T-cell (primary cell): ENCODE results near the gene SEC14L2. TPM values are rescaled to one million over a fixed set of nuclear protein-coding genes. Genes with fewer than 3 reads are reported as not detected.

Experiments
- ATAC-seq, 4 experiments: fragments of 200-7000 bp in 3 of 4; fragments of 150-1000 bp in 1 of 4; cut with Tn5 transposase; replicated peaks in 1 of 4; 1 replicate in 3 of 4; 2 replicates in 1 of 4; pipeline ENCODE4 v1.10.0; 2021; ENCODE audit warnings: moderate library complexity in 3 of 4, mild to moderate bottlenecking in 2 of 4, moderate number of reproducible peaks in 1 of 4
- CTCF ChIA-PET, 2 donors: fragments of 300-600 bp; sonication (Branson Sonifier 250); formaldehyde crosslinking; loops; one replicate each; lab custom pipeline; 2022; ENCODE audit warnings: antibody characterized with exemption in 2 of 2; lab: Charles Lee
- POLR2A ChIA-PET, 2 donors: fragments of 300-600 bp; sonication (Branson Sonifier 250); formaldehyde crosslinking; loops; one replicate each; lab custom pipeline; 2022; ENCODE audit warnings: antibody characterized with exemption in 2 of 2; lab: Charles Lee
- DNase-seq, 35 experiments: peaks; one replicate each; pipeline versions ENCODE4 v3.0.0 to v3.0.0-alpha.2; 2013 to 2023
- H3K27ac ChIP-seq: one replicate; pipeline ENCODE4 v1.5.1; 2013; ENCODE audit warnings: low read length
- H3K27me3 ChIP-seq, 2 experiments: replicated peaks in 1 of 2; 1 replicate in 1 of 2; 2 replicates in 1 of 2; pipeline versions ENCODE4 v1.6.1 to v1.7.0; 2013; ENCODE audit warnings: low read length in 1 of 2, mixed read lengths in 1 of 2; ENCODE audit not compliant: control insufficient read depth in 2 of 2, insufficient read depth in 2 of 2; ENCODE audit errors: extremely low read depth in 1 of 2
- H3K36me3 ChIP-seq, 2 donors: 1 replicate in 1 of 2; 2 replicates in 1 of 2; pipeline versions ENCODE4 v1.6.1 to v1.7.0; 2013; ENCODE audit warnings: low read length in 1 of 2; ENCODE audit not compliant: control insufficient read depth in 2 of 2, insufficient read depth in 1 of 2; ENCODE audit errors: extremely low read depth in 1 of 2
- H3K4me1 ChIP-seq, 2 experiments: 1 replicate in 1 of 2; 2 replicates in 1 of 2; pipeline versions ENCODE4 v1.6.1 to v1.7.0; 2013; ENCODE audit warnings: low read length in 2 of 2, mixed read lengths in 1 of 2; ENCODE audit not compliant: insufficient read depth in 2 of 2, control insufficient read depth in 1 of 2; ENCODE audit errors: extremely low read depth in 1 of 2
- H3K4me3 ChIP-seq, 2 donors: 1 replicate in 1 of 2; 2 replicates in 1 of 2; pipeline versions ENCODE4 v1.5.1 to v1.7.0; 2013; ENCODE audit warnings: mild to moderate bottlenecking in 2 of 2, low read length in 1 of 2, moderate library complexity in 1 of 2; ENCODE audit not compliant: control insufficient read depth in 1 of 2; ENCODE audit errors: extremely low read depth in 1 of 2
- H3K9me3 ChIP-seq: 2 replicates; pipeline ENCODE4 v1.7.0; 2013
- H3K27ac Mint-ChIP-seq, 2 donors: one replicate each; pipeline ENCODE4 v1.8.0; 2020 to 2021; ENCODE audit warnings: mild to moderate bottlenecking in 2 of 2, mixed read lengths in 2 of 2
- H3K27me3 Mint-ChIP-seq, 2 donors: one replicate each; pipeline ENCODE4 v1.8.0; 2021 to 2022; ENCODE audit warnings: mixed read lengths in 2 of 2
- H3K36me3 Mint-ChIP-seq: one replicate; pipeline ENCODE4 v1.8.0; 2021; ENCODE audit warnings: mixed read lengths
- H3K4me1 Mint-ChIP-seq, 3 donors: one replicate each; pipeline ENCODE4 v1.8.0; 2020 to 2022; ENCODE audit warnings: mixed read lengths in 3 of 3, mild to moderate bottlenecking in 1 of 3
- H3K4me3 Mint-ChIP-seq, 3 donors: one replicate each; pipeline ENCODE4 v1.8.0; 2020 to 2022; ENCODE audit warnings: mild to moderate bottlenecking in 3 of 3, mixed read lengths in 3 of 3, moderate library complexity in 3 of 3
- H3K9me3 Mint-ChIP-seq, 3 donors: one replicate each; pipeline ENCODE4 v1.8.0; 2020 to 2022; ENCODE audit warnings: mixed read lengths in 3 of 3
- WGBS: methylation state at CpG from one replicate; pipeline ENCODE4 v1.1.5; 2013; ENCODE audit warnings: missing lambda C conversion rate; ENCODE audit not compliant: insufficient coverage; 5-methylcytosine and 5-hydroxymethylcytosine counted together
- total RNA-seq, 35 experiments: library from RNA in 6 of 35; stranded (reverse) in 6 of 35; fragments of 120-200 nt in 1 of 35; gene quantifications; one replicate each; pipeline versions ENCODE4 v1.2.1 to v1.2.4 and lab custom pipeline; 2013 to 2026

Gene SEC14L2
- total RNA-seq, 5 donors from 2014 or later (not counting 1 experiment from before 2014, with no cell fraction given): 10.9 to 87.9 (median 15.8) TPM

DNA sequence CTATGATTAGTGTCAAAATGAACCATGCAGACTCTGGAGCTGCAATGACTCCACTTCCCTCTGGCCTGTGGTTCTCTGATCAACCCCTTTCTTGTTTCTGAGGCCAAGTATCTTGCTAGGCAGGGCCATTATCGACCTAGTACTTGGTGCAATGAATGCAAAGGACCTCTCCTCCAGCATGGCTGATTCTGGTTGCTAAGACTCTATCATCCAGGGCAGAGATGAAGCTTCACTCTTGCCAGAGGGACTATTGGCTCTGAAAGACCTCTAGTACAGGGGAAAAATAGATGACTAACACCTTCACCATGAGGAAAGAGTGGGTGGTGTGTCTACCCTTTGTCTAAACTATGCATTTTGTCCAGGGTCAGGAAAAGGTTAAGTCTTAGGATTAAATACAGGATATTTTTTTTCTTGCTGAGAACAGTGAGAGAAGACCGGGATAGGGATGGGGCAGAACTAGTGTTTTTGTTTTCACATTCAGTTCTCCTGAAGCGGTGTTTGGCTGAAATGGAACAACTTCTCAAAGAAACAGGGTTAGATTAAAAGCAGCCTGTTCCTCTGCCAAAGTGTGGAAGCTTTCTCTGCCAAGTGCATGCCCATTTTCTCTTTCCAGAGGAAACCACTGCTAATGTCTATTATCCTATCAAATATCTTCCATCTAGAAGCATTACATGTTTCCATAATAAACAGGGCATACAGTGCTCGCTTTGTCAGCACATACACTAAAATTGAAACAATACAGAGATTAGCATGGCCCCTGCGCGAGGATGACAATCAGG is 23.7 kb downstream of the SEC14L2 start:
- H3K4me3 Mint-ChIP-seq: no peak overlapping the region
- Histone ChIP-seq H3K4me1 (peaks cover 12 to 34% of the 10 kb centered on the region in 2 experiments), H3K27me3 (no peaks in the 10 kb centered on the region), H3K4me3 (no peak overlapping the region), H3K27ac (no peak overlapping the region), H3K9me3 (no peaks in the 10 kb centered on the region), H3K36me3 (peaks cover 3 to 34% of the 10 kb centered on the region in 2 donors)
- 83% methylated on average over 3 of the region's 6 CpGs for WGBS
- H3K9me3 Mint-ChIP-seq: no peaks in the 10 kb centered on the region
- POLR2A ChIA-PET: interaction anchor here in 1 of 2 donors (0.6 to 4.3 kb wide), 2 partner anchors 9 to 24 kb away, joined by 10 to 14 read pairs; partner anchors contain the start of gene SEC14L2
- H3K36me3 Mint-ChIP-seq: peaks cover 43% of the 10 kb centered on the region
- DNase-seq (no peak), ATAC-seq (no peak)
- H3K27ac Mint-ChIP-seq: no peak overlapping the region
- CTCF ChIA-PET: interaction anchor here in 1 of 2 donors (1.1 kb wide), 1 partner anchor 64 kb away, joined by 3 read pairs; no protein-coding TSS in a partner anchor
- H3K27me3 Mint-ChIP-seq: no peaks in the 10 kb centered on the region
- peaks cover 40 to 47% (median 42%) of the 10 kb centered on the region in 3 donors for H3K4me1 Mint-ChIP-seq

DNA sequence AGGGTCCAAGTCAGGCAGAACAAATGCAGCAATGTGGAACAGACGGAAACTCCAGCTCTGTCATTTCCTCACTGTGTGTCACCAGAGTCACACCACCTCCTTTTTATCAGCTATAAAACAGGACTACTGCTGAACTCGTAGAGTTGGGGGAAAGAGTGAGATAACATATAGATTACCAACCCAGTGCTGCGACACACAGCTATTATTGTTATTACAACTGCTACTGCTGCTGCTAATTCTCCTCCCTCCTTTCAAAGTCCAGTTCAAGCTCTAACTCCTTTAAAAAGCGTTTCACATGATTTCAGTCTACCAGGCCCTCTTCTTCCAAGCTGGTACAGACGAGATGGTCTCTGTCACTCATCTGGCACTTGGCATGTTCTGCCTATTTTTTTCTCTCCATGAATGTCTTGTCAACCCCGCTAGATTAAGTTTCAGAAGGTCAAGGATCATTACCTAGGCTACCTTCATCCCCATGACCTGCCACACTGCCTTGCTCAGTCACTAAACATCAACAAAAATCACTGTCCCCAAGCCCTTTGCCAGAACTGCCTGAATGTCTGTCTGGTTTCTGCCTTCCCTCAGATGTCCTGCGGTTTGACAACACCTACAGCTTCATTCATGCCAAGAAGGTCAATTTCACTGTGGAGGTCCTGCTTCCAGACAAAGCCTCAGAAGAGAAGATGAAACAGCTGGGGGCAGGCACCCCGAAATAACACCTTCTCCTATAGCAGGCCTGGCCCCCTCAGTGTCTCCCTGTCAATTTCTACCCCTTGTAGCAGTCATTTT is 25.1 kb downstream of the SEC14L2 start:
- peak overlapping the region; percentile 84 to 99 for H3K27ac Mint-ChIP-seq
- Histone ChIP-seq H3K9me3 (no peaks in the 10 kb centered on the region), H3K36me3 (peaks cover 3 to 25% of the 10 kb centered on the region in 2 donors), H3K4me3 (no peak overlapping the region), H3K27ac (no peak overlapping the region), H3K27me3 (no peaks in the 10 kb centered on the region), H3K4me1 (peaks cover 14 to 47% of the 10 kb centered on the region in 2 experiments)
- peaks cover 30% of the 10 kb centered on the region for H3K36me3 Mint-ChIP-seq
- CTCF ChIA-PET: interaction anchor here in 1 of 2 donors (0.5 to 1.2 kb wide), 3 partner anchors 9 to 133 kb away, joined by 3 read pairs; partner anchors contain the start of gene CASTOR1
- H3K4me1 Mint-ChIP-seq: peaks cover 48 to 56% (median 49%) of the 10 kb centered on the region in 3 donors
- POLR2A ChIA-PET: interaction anchor here (0.6 to 4.3 kb wide), 6 partner anchors 9 to 25 kb away, joined by 3 to 14 read pairs (median 4); partner anchors contain the start of gene SEC14L2 (in 1 of the 2)
- WGBS: 83% methylated on average over 4 of the region's 8 CpGs
- ATAC-seq (no peak), DNase-seq (no peak)
- no peaks in the 10 kb centered on the region for H3K27me3 Mint-ChIP-seq
- H3K4me3 Mint-ChIP-seq: peak overlapping the region; percentile 92 to 97 (median 95)
- no peaks in the 10 kb centered on the region for H3K9me3 Mint-ChIP-seq

DNA sequence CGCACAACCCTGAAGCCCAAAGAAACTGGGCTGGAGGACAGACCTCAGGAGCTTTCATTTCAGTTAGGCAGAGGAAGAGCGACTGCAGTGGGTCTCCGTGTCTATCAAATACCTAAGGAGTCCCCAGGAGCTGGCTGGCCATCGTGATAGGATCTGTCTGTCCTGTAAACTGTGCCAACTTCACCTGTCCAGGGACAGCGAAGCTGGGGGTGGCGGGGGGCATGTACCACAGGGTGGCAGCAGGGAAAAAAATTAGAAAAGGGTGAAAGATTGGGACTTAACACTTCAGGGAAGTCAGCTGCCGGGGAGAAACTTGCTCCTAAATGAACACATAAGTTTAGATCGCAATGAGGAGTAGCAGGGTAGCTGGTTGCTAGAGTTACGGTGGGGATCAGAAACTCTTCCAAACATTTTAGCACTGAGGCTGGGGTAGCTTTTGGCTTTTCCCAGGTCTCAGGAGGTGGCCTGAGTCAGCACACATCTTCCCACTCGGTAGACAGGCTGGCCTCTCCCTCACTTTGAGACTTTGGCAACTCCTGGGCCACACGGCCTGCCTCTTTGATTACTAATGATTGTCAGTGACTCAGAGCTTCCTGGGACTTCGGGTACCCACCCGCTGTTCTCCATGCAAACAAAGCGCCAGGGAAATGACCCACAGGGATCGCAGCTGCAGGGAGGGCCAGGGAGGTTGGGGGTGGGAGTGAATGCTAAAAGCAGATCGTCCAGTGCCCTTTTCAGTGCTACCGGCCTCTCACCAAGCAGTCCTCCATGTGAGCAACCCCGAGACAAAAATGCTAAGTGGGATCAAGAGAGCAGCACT is 25.9 kb downstream of the SEC14L2 start:
- POLR2A ChIA-PET: interaction anchor here (0.6 to 4.3 kb wide), 11 partner anchors 8 to 26 kb away, joined by 3 to 21 read pairs (median 5); partner anchors contain the start of gene SEC14L2 (in 2 of the 2)

DNA sequence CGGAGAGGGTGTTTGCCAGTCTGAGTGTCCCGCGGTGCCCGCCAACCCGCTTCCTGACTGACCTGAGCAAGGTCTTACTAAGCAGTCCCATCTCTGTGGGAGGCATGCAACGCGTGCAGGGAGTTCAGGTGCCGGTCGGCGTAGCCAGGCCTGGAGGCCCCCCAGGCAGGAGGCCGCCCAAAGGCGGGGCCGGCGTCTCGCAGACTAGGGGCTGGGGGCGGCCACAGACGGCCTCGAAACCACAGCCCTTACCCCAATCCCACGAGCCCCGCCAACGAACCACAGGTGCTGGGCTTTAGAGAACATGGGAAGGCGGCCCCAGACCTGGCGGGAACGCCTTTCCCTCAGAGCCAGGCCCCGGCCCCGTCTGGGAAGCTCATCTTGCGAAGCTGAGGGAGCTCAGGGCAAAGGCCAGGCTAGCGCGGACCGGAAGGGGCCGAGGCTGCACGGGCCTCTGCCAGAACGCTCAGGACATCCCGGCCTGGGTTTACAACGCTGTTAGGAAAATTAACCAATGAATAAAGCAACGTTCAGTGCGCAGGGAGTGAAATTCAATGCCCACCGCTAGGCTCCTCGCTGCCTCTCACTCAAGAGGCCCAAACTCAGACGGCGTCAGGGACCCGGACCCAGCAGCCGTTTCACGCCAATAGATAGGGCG is 26.6 kb downstream of the SEC14L2 start:
- ChIA-PET POLR2A (interaction anchor here (0.6 to 4.3 kb wide), 15 partner anchors 9 to 303 kb away, joined by 3 to 21 read pairs (median 5); partner anchors contain the start of gene SEC14L2 (in 2 of the 2)), CTCF (interaction anchor here (0.6 to 2.7 kb wide), 20 partner anchors 9 to 867 kb away, joined by 3 to 12 read pairs (median 6); partner anchors contain the start of genes CASTOR1 (in 1 of the 2), CCDC157 (in 1 of the 2), SEC14L2 (in 1 of the 2) and SF3A1 (in 1 of the 2))
- Histone ChIP-seq H3K9me3 (no peaks in the 10 kb centered on the region), H3K27ac (peak overlapping the region; percentile 86), H3K27me3 (no peaks in the 10 kb centered on the region), H3K4me1 (peaks cover 16 to 52% of the 10 kb centered on the region in 2 experiments), H3K36me3 (peaks cover 4 to 18% of the 10 kb centered on the region in 2 donors), H3K4me3 (peak overlapping the region; percentile 65 to 77)
- Mint-ChIP-seq H3K9me3 (no peaks in the 10 kb centered on the region), H3K36me3 (peaks cover 22% of the 10 kb centered on the region), H3K27ac (peak overlapping the region; percentile 96 to 99), H3K4me3 (peak overlapping the region; percentile 92 to 97 (median 95)), H3K27me3 (no peaks in the 10 kb centered on the region), H3K4me1 (peaks cover 55 to 61% (median 56%) of the 10 kb centered on the region in 3 donors)
- ATAC-seq: peak in 3 of 4 experiments; percentile 1 to 17 (median 3)
- DNase-seq: peak in 11 of 35 experiments; percentile 4 to 55 (median 27)
- WGBS: under 1% methylated on average over 41 of the region's 45 CpGs

More for the DNA sequence above, 25.9 kb downstream of the SEC14L2 start:
- Mint-ChIP-seq H3K36me3 (peaks cover 22% of the 10 kb centered on the region), H3K27ac (peak overlapping the region; percentile 84 to 99), H3K27me3 (no peaks in the 10 kb centered on the region), H3K9me3 (no peaks in the 10 kb centered on the region), H3K4me1 (peaks cover 55 to 61% (median 56%) of the 10 kb centered on the region in 3 donors), H3K4me3 (peak overlapping the region; percentile 92 to 97 (median 95))
- CTCF ChIA-PET: interaction anchor here in 1 of 2 donors (1.2 to 1.3 kb wide), 3 partner anchors 35 to 134 kb away, joined by 3 to 9 read pairs (median 6); partner anchors contain the start of genes CASTOR1 and TBC1D10A
- H3K4me1 ChIP-seq: peaks cover 16 to 52% of the 10 kb centered on the region in 2 experiments
- 53% methylated on average over 15 of the region's 18 CpGs for WGBS
- peak in 2 of 35 experiments; percentile 36 to 40 for DNase-seq
- H3K36me3 ChIP-seq: peaks cover 3 to 18% of the 10 kb centered on the region in 2 donors
- no peaks in the 10 kb centered on the region for H3K27me3 ChIP-seq
- ATAC-seq: no peak
- H3K27ac ChIP-seq: peak overlapping the region; percentile 86
- H3K4me3 ChIP-seq: peak overlapping the region; percentile 65 to 77
- no peaks in the 10 kb centered on the region for H3K9me3 ChIP-seq
